ENCODE data around the gene ACSF3.

ACSF3 gene

DNA sequence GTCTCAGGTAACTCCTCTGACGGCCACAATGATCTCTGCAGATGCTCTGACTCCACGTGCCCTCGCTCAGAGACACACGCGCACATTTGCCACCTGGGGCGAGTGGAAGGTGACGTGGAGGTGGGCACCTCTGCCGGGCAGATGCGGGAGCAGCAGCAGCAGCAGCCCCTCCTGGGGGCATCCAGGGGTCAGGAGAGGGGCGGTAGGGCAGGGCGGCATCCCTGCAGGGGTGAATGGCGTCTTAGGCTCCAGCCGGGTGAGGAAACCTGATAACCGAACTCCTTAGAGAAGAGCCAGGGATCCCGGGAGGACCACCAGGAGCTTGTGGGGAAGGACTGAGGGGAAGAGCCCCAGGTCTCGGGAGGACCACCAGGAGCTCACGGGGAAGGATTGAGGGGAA is 43.3 kb downstream of the ACSF3 start (continued):
- no peak for TF ChIP-seq CREB5 (CRISPR knock-in tag; IDR thresholded peaks at IDR 0.05; ENCODE audit: low read depth)
- TF ChIP-seq TCF4 (CRISPR knock-in tag; IDR thresholded peaks at IDR 0.05; ENCODE audit: borderline replicate concordance): no peak

DNA sequence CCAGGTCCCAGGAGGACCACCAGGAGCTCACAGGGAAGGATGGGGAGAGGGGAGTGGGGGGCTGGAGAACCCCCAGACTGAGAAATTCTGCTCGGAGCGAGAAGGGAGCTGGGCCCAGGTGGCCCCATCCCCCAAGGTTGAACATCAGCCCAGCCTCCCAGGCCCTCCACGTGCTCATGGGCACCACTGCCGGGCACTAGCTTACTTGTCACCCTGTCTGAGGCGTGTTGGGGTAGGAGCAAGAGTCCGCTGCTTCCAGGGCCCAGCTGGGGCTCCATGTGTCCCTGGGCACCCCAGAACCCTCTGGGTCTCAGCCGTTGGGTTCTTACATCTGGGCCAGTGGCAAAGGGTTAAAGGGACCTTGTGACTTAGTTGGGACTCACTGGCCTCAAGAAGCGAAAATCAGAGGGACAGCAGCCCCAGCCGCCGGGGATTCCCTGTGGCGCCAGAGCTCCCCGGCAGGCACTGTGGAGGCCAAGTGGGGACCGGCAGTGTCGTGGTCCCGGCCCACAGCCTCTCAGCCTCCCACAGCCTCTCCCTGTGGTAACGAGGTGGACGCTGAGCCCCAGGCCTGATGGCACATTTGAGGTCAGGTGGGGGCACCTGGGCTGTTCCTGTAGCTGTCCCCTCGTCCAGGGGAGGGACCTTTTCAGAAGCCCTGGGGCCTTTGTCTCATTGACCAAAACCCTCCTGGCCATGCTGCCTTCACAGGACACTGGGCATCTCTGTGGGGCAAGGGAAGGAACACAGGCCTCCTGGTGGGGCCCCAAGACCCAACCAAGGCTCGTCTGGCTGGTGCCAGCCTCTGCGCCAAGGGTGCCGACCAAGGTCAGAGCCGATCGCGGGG is 44.2 kb downstream of the ACSF3 start:
- ATAC-seq: no peak

GRCh38 chr16:89138513-89138795 is 44.8 kb downstream of the ACSF3 start:
- TF ChIP-seq SNAI2 (CRISPR knock-in tag; IDR thresholded peaks at IDR 0.05): no peak
- TF ChIP-seq ZC3H10 (CRISPR knock-in tag; IDR thresholded peaks at IDR 0.05): no peak
- no peak for TF ChIP-seq CREB5 (CRISPR knock-in tag; IDR thresholded peaks at IDR 0.05; ENCODE audit: low read depth)
- TF ChIP-seq TOX (CRISPR knock-in tag; IDR thresholded peaks at IDR 0.05; ENCODE audit: borderline replicate concordance): no peak
- TF ChIP-seq, protein P1, sequence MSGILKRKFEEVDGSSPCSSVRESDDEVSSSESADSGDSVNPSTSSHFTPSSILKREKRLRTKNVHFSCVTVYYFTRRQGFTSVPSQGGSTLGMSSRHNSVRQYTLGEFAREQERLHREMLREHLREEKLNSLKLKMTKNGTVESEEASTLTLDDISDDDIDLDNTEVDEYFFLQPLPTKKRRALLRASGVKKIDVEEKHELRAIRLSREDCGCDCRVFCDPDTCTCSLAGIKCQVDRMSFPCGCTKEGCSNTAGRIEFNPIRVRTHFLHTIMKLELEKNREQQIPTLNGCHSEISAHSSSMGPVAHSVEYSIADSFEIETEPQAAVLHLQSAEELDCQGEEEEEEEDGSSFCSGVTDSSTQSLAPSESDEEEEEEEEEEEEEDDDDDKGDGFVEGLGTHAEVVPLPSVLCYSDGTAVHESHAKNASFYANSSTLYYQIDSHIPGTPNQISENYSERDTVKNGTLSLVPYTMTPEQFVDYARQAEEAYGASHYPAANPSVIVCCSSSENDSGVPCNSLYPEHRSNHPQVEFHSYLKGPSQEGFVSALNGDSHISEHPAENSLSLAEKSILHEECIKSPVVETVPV (CRISPR knock-in tag; IDR thresholded peaks at IDR 0.05): no peak
- TF ChIP-seq ARNTL (CRISPR knock-in tag; IDR thresholded peaks at IDR 0.05; ENCODE audit: borderline replicate concordance, low read depth): no peak
- TF ChIP-seq TCF4 (CRISPR knock-in tag; IDR thresholded peaks at IDR 0.05; ENCODE audit: borderline replicate concordance): no peak
- no peak for TF ChIP-seq ESRRG (CRISPR knock-in tag; IDR thresholded peaks at IDR 0.05)
- no peak for TF ChIP-seq GLIS3 (CRISPR knock-in tag; IDR thresholded peaks at IDR 0.05)
- no peak for TF ChIP-seq PPARA (CRISPR knock-in tag; IDR thresholded peaks at IDR 0.05; ENCODE audit: borderline replicate concordance)
- TF ChIP-seq ZNF8 (CRISPR knock-in tag; IDR thresholded peaks at IDR 0.05): no peak
- TF ChIP-seq, protein P2, sequence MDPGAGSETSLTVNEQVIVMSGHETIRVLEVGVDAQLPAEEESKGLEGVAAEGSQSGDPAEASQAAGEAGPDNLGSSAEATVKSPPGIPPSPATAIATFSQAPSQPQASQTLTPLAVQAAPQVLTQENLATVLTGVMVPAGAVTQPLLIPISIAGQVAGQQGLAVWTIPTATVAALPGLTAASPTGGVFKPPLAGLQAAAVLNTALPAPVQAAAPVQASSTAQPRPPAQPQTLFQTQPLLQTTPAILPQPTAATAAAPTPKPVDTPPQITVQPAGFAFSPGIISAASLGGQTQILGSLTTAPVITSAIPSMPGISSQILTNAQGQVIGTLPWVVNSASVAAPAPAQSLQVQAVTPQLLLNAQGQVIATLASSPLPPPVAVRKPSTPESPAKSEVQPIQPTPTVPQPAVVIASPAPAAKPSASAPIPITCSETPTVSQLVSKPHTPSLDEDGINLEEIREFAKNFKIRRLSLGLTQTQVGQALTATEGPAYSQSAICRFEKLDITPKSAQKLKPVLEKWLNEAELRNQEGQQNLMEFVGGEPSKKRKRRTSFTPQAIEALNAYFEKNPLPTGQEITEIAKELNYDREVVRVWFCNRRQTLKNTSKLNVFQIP (CRISPR knock-in tag; IDR thresholded peaks at IDR 0.05; ENCODE audit: borderline replicate concordance, low read depth): no peak
- TF ChIP-seq RARB (CRISPR knock-in tag; IDR thresholded peaks at IDR 0.05): no peak
- TF ChIP-seq BACH2 (CRISPR knock-in tag; IDR thresholded peaks at IDR 0.05; ENCODE audit: borderline replicate concordance): no peak
- TF ChIP-seq ZFP3 (CRISPR knock-in tag; IDR thresholded peaks at IDR 0.05): no peak
- TF ChIP-seq ZNF565 (CRISPR knock-in tag; conservative IDR thresholded peaks at IDR 0.05; ENCODE audit: low read depth): no peak
- no peak for TF ChIP-seq ZNF70 (CRISPR knock-in tag; IDR thresholded peaks at IDR 0.05)
- no peak for TF ChIP-seq OSR1 (CRISPR knock-in tag; IDR thresholded peaks at IDR 0.05)
- ATAC-seq: no peak

More for the DNA sequence above, 44.2 kb downstream of the ACSF3 start:
- no peak for TF ChIP-seq ISL1 (CRISPR knock-in tag; IDR thresholded peaks at IDR 0.05)
- no peak for TF ChIP-seq CSDC2 (CRISPR knock-in tag; IDR thresholded peaks at IDR 0.05)
- no peak for TF ChIP-seq PATZ1 (CRISPR knock-in tag; IDR thresholded peaks at IDR 0.05; ENCODE audit: borderline replicate concordance)
- no peak for TF ChIP-seq TCF4 (CRISPR knock-in tag; IDR thresholded peaks at IDR 0.05; ENCODE audit: borderline replicate concordance)
- TF ChIP-seq ZFP3 (CRISPR knock-in tag; IDR thresholded peaks at IDR 0.05): no peak
- TF ChIP-seq GLIS3 (CRISPR knock-in tag; IDR thresholded peaks at IDR 0.05): no peak
- no peak for TF ChIP-seq ZFP30 (CRISPR knock-in tag; IDR thresholded peaks at IDR 0.05)
- no peak for TF ChIP-seq ZNF565 (CRISPR knock-in tag; conservative IDR thresholded peaks at IDR 0.05; ENCODE audit: low read depth)
- TF ChIP-seq TOX (CRISPR knock-in tag; IDR thresholded peaks at IDR 0.05; ENCODE audit: borderline replicate concordance): no peak
- no peak for TF ChIP-seq OSR1 (CRISPR knock-in tag; IDR thresholded peaks at IDR 0.05)
- TF ChIP-seq ZNF8 (CRISPR knock-in tag; IDR thresholded peaks at IDR 0.05): no peak
- no peak for TF ChIP-seq PPARA (CRISPR knock-in tag; IDR thresholded peaks at IDR 0.05; ENCODE audit: borderline replicate concordance)
- TF ChIP-seq ZNF70 (CRISPR knock-in tag; IDR thresholded peaks at IDR 0.05): no peak
- no peak for TF ChIP-seq RARB (CRISPR knock-in tag; IDR thresholded peaks at IDR 0.05)
- TF ChIP-seq BACH2 (CRISPR knock-in tag; IDR thresholded peaks at IDR 0.05; ENCODE audit: borderline replicate concordance): no peak

Data from SK-N-SH treated with all-trans-retinoic acid at 6 μM for 48 hours (cell line).